ENCODE measurements around the gene CPVL.

The CPVL gene

GRCh38 chr7:29156907-29157452 is 10.6 kb upstream of the CPVL start:
- in situ Hi-C loops (cut with MboI; ENCODE audit: low sequenced_read_pairs): no loop called here

DNA sequence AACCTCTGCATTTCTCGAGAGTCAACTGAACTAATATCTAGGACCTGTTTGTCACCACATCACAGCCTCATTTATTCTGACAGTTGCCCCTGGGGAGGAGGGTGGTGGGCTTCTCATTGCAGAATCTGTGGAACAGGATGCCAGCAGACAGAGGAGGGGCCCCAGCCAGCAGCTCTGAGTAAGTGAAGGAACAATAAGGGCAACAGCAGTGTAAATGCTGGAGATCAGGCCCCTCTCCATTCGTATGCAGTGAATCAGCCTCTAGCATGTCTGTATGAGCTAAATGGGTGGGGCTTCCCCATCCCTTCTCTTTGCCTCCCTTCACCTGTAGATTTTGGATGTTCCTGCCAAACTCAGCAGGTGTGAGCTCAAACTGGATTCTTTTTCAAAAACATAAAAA is 7.7 kb upstream of the CPVL start:
- in situ Hi-C loops (cut with MboI; ENCODE audit: low sequenced_read_pairs): no loop called here

GRCh38 chr7:29150856-29151255 is 4.5 kb upstream of the CPVL start:
- in situ Hi-C loops (cut with MboI; ENCODE audit: low sequenced_read_pairs): no loop called here

DNA sequence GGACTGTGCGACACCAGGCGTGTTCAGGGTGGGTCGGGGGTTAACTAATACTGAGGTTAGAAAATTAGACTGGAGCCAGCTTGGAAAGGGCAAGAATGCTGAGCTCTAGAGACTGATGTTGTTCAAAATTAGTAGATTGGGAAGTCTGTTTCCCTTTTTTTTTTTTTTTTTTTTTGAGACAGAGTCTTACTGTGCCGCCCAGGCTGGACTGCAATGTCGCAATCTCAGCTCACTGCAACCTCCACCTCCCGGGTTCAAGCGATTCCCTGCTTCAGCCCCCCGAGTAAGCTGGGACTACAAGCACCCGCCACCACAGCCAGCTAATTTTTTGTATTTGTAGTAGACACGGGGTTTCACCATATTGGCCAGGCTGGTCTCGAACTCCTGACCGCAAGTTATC is 2.7 kb upstream of the CPVL start:
- in situ Hi-C loops (cut with MboI; ENCODE audit: low sequenced_read_pairs): no loop called here

GRCh38 chr7:29147821-29148220 is 1.5 kb upstream of the CPVL start:
- in situ Hi-C loops (cut with MboI; ENCODE audit: low sequenced_read_pairs): no loop called here

DNA sequence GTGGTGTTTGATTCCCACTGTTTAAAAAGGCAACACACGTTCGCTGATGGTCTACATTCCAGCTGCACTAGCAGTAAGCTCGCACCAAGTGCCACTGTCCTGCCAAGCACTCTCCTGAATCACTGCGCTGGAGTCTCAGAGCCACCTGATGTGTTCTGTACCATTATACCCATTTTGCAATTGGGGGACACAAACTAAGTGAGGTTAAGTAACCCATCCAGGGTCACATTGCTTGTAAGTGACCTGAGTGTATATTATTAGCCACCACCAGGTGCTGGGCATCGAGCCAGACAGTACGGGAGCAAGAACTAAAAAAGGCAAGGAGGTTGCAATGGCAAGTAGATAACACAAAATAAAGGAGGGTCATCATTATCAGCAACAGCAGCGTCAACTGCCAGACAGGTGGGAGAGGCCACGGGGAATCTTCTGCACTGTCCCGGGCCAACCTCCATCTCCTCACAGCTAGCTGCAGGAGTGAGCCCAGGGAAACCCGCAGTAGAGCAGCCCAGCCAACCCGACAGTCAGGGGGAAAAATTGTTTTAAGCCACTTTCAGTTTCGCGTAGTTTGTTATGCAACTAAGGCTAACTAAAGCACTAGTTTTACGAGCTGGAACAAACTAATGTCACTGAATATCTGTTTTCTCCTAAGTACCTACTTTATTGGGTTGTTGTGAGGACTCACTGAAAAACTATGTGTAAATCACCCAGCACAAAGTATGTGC is 712 bp upstream of the CPVL start:
- in situ Hi-C loops (cut with MboI; ENCODE audit: low sequenced_read_pairs): no loop called here

DNA sequence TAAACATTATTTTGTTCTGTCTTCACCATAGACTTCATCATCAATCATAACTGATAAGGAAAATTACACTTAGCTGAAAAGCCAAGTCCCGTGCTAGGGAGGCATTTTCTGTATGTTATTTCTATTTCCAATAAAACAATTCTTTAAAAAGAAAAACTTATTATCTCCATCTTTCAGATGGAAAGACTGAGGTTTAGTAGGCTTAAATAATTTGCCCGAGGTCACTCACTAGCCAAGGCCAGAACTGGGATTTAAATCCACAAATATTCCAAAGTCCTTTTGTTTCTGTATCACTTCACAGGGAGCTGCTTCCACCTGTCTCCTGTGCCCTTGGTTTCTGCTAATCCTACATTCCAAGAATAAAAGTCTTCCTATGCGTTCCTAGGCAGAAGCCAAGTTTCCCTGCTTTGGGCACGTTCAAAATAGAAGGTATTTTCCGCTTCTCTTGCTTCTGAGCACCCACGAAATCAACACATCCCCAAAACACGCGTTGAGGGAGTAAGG is 732 bp downstream of the CPVL start:
- in situ Hi-C loops (cut with MboI; ENCODE audit: low sequenced_read_pairs): no loop called here

GRCh38 chr7:29143751-29144150 is 2.6 kb downstream of the CPVL start:
- in situ Hi-C loops (cut with MboI; ENCODE audit: low sequenced_read_pairs): no loop called here

- in situ Hi-C loops (cut with MboI; ENCODE audit: low sequenced_read_pairs): no loop called here
Observed at GRCh38 chr7:29142021-29142727, 4.2 kb downstream of the CPVL start.

- in situ Hi-C loops (cut with MboI; ENCODE audit: low sequenced_read_pairs): no loop called here
Observed at GRCh38 chr7:29140873-29141468, 5.4 kb downstream of the CPVL start.

DNA sequence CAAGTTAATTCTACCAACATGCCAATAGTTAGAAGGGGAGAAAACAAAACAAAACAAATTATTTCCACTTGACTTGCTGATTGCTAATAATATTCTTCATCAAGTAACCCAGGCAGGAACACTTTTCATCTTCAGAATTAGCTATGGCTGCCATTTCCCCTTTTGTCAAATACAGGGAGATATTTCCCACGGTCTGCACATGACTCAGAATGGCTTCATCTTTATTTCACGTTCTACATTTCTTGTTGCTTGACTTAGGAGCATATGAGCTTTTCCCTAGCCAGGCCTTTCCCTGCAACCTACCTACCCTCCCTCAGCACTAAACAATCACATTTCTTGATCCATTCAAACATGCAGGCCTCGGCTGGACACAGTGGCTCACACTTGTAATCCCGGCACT is 6.5 kb downstream of the CPVL start:
- in situ Hi-C loops (cut with MboI; ENCODE audit: low sequenced_read_pairs): no loop called here

DNA sequence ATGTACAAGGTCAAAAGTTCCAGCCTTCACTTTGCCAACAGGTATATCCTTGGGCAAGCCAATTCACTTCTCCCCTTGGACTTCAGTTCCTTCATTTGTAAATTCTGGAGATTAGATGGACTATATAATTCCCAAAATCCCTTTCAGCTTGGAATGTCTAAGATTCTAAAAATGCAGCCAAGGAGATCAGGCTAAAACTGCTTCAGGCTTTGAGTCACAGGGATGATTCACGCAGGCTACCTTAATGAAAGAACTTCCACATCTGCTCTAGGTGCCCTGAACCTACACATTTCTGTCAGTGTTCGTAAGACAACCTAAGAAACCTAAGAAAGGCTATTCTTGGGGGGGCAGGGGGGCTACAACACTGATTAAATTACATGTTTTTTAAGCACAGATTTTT is 7.1 kb downstream of the CPVL start:
- in situ Hi-C loops (cut with MboI; ENCODE audit: low sequenced_read_pairs): no loop called here

DNA sequence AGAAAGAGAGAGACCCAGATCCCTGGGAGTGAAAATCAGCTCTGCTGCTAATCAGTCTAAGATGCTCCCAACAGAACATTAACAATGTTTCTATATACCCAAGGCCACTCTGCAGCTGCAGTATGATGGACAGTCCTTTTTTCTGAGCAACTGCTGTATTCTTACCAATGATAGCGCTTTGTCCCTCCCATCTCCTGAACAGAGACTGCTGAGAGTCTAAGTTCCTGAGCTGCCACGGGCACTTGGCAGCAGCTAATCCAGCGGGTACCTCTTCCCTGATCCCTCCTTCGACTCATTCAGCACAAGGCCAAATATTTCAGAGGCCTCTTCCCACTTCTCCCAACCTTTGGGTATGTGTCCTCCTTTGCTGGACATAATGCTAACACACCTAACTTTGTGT is 7.7 kb downstream of the CPVL start:
- in situ Hi-C loops (cut with MboI; ENCODE audit: low sequenced_read_pairs): no loop called here

- in situ Hi-C loops (cut with MboI; ENCODE audit: low sequenced_read_pairs): no loop called here
Observed at GRCh38 chr7:29135846-29136245, 10.5 kb downstream of the CPVL start.

- in situ Hi-C loops (cut with MboI; ENCODE audit: low sequenced_read_pairs): no loop called here
Observed at GRCh38 chr7:29132980-29133379, 13.4 kb downstream of the CPVL start.

DNA sequence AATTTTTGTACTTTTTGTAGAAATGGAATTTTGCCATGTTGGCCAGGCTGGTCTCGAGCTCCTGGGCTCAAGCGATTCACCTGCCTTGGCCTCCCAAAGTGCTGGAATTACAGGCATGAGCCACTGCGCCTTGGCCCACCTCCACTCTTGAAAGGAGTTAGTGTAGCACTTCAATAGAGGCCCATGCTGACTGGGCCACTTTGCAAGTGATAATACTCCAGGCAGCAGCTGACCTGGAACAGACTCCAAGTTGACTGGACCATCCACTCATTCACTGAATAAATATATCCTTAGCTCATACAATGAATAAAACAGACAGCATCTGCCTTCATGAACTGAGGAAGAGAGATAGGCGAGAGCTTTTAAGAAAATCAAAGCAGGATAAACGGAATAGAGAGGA is 14.7 kb downstream of the CPVL start:
- in situ Hi-C loops (cut with MboI; ENCODE audit: low sequenced_read_pairs): no loop called here

DNA sequence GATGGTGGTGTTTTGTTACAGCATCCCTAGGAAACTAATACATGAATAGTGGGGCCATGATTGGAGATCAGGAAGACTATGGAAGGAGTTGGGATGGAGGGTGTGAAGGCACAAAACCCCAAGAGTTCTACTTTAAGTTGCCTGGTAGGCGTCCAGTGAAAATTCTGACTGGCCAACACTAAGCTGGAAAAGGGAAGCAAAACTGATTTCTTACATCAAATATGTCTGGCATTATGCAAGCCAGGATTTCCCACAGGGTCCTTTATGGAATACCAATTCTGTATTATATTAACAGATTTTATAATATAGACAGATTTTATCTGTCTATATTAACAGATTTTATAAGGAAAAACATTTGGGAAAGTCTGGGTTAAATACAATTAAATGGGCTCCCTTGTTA is 16.2 kb downstream of the CPVL start:
- in situ Hi-C loops (cut with MboI; ENCODE audit: low sequenced_read_pairs): no loop called here

- in situ Hi-C loops (cut with MboI; ENCODE audit: low sequenced_read_pairs): no loop called here
Observed at GRCh38 chr7:29127527-29127926, 18.8 kb downstream of the CPVL start.

DNA sequence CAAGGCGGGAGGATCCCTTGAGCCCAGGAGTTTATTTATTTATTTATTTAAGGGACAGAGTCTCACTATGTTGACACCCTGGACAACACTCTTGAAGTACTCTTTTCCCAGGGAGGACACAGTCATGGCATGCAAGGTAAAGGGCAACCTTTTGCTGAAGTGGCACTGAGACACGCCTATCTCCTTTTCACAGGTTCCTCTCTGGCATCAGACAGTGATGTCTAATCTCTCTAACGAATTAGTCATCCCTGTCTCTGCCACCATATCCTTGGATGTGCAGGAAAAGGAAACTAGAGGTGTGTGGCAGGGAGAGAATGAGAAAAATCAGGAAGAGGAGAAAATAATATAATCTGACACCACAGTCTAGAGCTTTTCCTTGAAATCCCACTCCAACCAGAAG is 19.5 kb downstream of the CPVL start:
- in situ Hi-C loops (cut with MboI; ENCODE audit: low sequenced_read_pairs): no loop called here

DNA sequence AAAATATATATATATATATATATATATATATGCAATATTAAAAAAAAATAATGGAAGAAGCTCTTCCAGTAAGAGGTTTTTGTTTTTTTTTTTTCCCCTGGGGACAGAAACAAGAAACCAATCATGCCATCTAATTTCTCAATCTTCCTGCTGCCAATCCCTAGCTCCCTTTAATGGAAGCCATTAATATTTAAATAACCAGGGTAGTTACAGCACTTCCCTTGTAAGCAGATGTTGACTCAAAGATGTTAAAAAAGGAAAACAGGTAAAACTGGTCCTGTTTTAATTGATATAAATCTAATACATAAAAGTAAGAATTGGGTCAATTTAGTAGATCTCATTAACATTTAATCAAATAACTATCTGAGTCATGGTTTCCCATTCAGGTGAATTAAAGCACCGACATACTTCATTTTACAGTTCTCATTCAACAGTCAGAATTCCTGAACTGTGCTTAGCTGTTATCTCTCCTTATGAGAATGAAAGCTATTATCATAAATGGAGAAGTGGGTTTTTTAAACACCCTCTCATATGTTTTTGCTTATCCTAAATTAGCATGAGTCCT is 22.6 kb downstream of the CPVL start:
- in situ Hi-C loops (cut with MboI; ENCODE audit: low sequenced_read_pairs): no loop called here

DNA sequence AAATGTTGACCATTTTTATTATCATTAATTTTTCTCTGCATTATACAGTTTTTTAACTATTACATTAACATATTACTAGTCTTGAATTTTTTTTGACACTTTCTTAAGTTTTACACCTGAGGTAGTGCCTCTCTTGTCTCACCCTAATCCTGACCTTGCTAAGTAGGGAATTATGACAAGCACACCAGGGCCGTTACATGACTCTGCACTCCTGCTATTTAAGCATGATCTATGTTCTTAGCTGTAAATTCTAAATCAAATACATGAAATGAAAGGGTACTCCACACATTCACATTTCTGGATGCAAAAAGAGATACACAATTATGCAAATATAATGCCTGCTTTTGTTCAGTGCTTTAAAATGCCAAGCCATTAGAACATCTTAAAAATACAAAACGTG is 23.6 kb downstream of the CPVL start:
- in situ Hi-C loops (cut with MboI; ENCODE audit: low sequenced_read_pairs): no loop called here

- in situ Hi-C loops (cut with MboI; ENCODE audit: low sequenced_read_pairs): no loop called here
Observed at GRCh38 chr7:29122081-29122480, 24.3 kb downstream of the CPVL start.
